Peyer's patch (tissue), 4 donors: ENCODE results near the gene DEF6.
"Not testable (repeated sequence)": the region's sequence is repeated elsewhere in the genome, so short reads cannot be mapped to it uniquely, and the experiment has no call there.

Source experiments
- POLR2A ChIP-seq, 2 donors: fragments of 450-650 bp; IDR thresholded peaks; one replicate each; pipeline ENCODE4 v1.5.1; 2017; ENCODE audit warnings: antibody characterized with exemption in 2 of 2, mild to moderate bottlenecking in 2 of 2, moderate library complexity in 2 of 2
- TF ChIP-seq, protein P1 (sequence below), 6 experiments: fragments of 450-650 bp in 4 of 6; fragments of 200-600 bp in 2 of 6; sonication (generic) in 1 of 6; IDR thresholded peaks; one replicate each; pipeline ENCODE4 v1.5.1; 2017 to 2019; ENCODE audit warnings: antibody characterized with exemption in 6 of 6, mild to moderate bottlenecking in 3 of 6, moderate library complexity in 1 of 6

DNA sequence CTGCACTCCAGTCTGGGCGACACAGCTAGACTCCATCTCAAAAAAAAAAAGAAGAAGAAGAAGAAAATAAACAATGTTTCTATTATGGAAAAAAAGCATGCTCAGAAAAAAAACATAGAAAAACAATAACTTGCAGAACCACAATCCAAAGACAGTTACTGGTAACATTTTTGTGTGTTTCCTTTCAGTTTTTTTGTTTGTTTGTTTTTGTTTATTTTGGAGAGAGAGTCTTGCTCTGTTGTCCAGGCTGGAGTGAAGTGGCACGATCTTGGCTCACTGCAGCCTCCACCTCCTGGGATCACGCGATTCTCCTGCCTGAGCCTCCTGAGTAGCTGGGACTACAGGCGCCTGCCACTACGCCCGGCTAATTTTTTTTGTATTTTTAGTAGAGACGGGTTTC lies 31.3 kb downstream of the DEF6 start:
- TF ChIP-seq, protein P1, sequence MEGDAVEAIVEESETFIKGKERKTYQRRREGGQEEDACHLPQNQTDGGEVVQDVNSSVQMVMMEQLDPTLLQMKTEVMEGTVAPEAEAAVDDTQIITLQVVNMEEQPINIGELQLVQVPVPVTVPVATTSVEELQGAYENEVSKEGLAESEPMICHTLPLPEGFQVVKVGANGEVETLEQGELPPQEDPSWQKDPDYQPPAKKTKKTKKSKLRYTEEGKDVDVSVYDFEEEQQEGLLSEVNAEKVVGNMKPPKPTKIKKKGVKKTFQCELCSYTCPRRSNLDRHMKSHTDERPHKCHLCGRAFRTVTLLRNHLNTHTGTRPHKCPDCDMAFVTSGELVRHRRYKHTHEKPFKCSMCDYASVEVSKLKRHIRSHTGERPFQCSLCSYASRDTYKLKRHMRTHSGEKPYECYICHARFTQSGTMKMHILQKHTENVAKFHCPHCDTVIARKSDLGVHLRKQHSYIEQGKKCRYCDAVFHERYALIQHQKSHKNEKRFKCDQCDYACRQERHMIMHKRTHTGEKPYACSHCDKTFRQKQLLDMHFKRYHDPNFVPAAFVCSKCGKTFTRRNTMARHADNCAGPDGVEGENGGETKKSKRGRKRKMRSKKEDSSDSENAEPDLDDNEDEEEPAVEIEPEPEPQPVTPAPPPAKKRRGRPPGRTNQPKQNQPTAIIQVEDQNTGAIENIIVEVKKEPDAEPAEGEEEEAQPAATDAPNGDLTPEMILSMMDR (IDR thresholded peaks at IDR 0.05) = not testable (repeated sequence)
- TF ChIP-seq POLR2A (IDR thresholded peaks at IDR 0.05) = not testable (repeated sequence)
